Esophagus squamous epithelium (tissue), 4 donors: ENCODE data around the gene SLC26A11.

ENCODE experiments used
- POLR2A ChIP-seq, 4 donors: fragments of 450-650 bp; IDR thresholded peaks; one replicate each; pipeline ENCODE4 v1.6.1; 2017; ENCODE audit warnings: antibody characterized with exemption in 4 of 4, mild to moderate bottlenecking in 4 of 4, moderate library complexity in 3 of 4
- TF ChIP-seq, protein P1 (sequence below), 6 experiments: fragments of 450-650 bp in 4 of 6; fragments of 200-600 bp in 2 of 6; sonication (generic) in 2 of 6; IDR thresholded peaks; one replicate each; pipeline ENCODE4 v1.5.1; 2016 to 2019; ENCODE audit warnings: antibody characterized with exemption in 6 of 6, mild to moderate bottlenecking in 4 of 6, moderate library complexity in 4 of 6

DNA sequence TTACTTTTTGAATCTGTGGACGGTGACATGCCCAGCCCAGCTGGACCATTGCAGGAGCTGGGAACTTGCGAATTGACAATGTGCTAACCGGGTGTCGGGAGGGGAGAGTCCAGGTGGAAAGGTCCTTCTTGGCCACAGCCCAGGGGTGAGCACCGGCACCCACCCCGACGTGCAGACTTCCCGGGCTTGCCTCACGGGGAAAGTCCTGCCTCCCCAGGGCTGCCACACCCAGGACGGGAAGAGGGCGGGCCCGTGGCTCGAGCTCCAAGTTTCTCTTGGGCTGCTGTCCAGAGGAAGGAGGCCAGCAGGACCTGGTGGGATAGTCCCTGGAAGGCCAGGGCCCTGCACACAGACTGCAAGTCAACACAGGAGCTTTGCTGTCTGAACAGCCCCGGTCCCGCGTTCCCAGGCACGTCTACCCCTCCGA, 32.7 kb upstream of the SLC26A11 start:
- TF ChIP-seq, protein P1, sequence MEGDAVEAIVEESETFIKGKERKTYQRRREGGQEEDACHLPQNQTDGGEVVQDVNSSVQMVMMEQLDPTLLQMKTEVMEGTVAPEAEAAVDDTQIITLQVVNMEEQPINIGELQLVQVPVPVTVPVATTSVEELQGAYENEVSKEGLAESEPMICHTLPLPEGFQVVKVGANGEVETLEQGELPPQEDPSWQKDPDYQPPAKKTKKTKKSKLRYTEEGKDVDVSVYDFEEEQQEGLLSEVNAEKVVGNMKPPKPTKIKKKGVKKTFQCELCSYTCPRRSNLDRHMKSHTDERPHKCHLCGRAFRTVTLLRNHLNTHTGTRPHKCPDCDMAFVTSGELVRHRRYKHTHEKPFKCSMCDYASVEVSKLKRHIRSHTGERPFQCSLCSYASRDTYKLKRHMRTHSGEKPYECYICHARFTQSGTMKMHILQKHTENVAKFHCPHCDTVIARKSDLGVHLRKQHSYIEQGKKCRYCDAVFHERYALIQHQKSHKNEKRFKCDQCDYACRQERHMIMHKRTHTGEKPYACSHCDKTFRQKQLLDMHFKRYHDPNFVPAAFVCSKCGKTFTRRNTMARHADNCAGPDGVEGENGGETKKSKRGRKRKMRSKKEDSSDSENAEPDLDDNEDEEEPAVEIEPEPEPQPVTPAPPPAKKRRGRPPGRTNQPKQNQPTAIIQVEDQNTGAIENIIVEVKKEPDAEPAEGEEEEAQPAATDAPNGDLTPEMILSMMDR (IDR thresholded peaks at IDR 0.05) = no peak
- TF ChIP-seq POLR2A (IDR thresholded peaks at IDR 0.05) = peak in 1 of 4 donors; percentile 19
